Ascending aorta (tissue), 2 donors: ENCODE data around the gene FAM3C. TPM values are rescaled to one million over a fixed set of nuclear protein-coding genes. Genes with fewer than 3 reads are reported as not detected.

Experiments
- DNase-seq, 2 donors: peaks; one replicate each; pipeline ENCODE4 v3.0.0-alpha.2; 2019; ENCODE audit warnings: low spot score in 2 of 2
- H3K27ac ChIP-seq, 2 donors: fragments of 200-600 bp; sonication (generic); one replicate each; pipeline ENCODE4 v1.5.1; 2016 to 2017; ENCODE audit warnings: mild to moderate bottlenecking in 1 of 2
- H3K27me3 ChIP-seq: fragments of 200-600 bp; sonication (generic); one replicate; pipeline ENCODE4 v1.5.1; 2017
- H3K36me3 ChIP-seq, 2 donors: fragments of 200-600 bp; sonication (generic); one replicate each; pipeline ENCODE4 v1.5.1; 2016
- H3K4me1 ChIP-seq, 2 donors: fragments of 200-600 bp; sonication (generic); one replicate each; pipeline ENCODE4 v1.5.1; 2016 to 2017; ENCODE audit warnings: mild to moderate bottlenecking in 1 of 2
- H3K4me3 ChIP-seq, 2 donors: fragments of 200-600 bp; sonication (generic); one replicate each; pipeline ENCODE4 v1.5.1; 2016 to 2017; ENCODE audit warnings: mild to moderate bottlenecking in 1 of 2
- H3K9me3 ChIP-seq, 2 donors: fragments of 200-600 bp; sonication (generic); one replicate each; pipeline ENCODE4 v1.5.1; 2016
- intact Hi-C: fragments of 100-400 bp; cut with DNase I; formaldehyde crosslinking; loops from one replicate; pipeline ENCODE4 v1.15.1; 2023
- total RNA-seq: library from RNA; depleted of rRNA; stranded (reverse); fragments of >200 nt; gene quantifications from one replicate; pipeline ENCODE4 v1.1.0, GENCODE V29; 2016
- TF ChIP-seq, protein P1 (sequence below), 3 experiments: fragments of 200-600 bp in 2 of 3; fragments of 450-650 bp in 1 of 3; sonication (generic) in 2 of 3; IDR thresholded peaks; one replicate each; pipeline ENCODE4 v1.5.1; 2016 to 2019; ENCODE audit warnings: antibody characterized with exemption in 3 of 3, mild to moderate bottlenecking in 1 of 3, moderate library complexity in 1 of 3

Gene FAM3C
- total RNA-seq, 1 donor from 2014 or later, result 27.6 TPM

DNA sequence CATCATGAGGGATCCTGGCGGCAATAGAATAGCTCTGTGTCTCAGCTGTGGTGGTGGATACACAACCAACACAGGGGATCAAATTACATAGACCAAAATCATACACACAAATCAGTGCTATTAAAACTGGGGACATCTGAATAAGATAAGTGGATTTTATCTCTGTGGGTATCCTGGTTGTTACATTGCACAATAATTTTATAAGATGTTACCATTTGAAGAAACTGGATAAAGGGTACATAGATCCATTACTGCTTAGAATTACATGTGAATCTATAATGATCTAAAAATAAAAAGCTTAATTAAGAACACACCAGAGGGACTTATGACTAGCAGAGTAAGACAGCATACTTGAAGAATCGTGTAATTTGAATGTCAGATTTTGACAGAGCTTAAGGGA is 8.2 kb upstream of the FAM3C start:
- H3K4me1 ChIP-seq, result no peaks in the 10 kb centered on the region
- no peak for DNase-seq
- no peaks in the 10 kb centered on the region for H3K9me3 ChIP-seq
- no peak overlapping the region for H3K4me3 ChIP-seq
- no peak overlapping the region for H3K27ac ChIP-seq
- no peaks in the 10 kb centered on the region for H3K36me3 ChIP-seq
- TF ChIP-seq, protein P1, sequence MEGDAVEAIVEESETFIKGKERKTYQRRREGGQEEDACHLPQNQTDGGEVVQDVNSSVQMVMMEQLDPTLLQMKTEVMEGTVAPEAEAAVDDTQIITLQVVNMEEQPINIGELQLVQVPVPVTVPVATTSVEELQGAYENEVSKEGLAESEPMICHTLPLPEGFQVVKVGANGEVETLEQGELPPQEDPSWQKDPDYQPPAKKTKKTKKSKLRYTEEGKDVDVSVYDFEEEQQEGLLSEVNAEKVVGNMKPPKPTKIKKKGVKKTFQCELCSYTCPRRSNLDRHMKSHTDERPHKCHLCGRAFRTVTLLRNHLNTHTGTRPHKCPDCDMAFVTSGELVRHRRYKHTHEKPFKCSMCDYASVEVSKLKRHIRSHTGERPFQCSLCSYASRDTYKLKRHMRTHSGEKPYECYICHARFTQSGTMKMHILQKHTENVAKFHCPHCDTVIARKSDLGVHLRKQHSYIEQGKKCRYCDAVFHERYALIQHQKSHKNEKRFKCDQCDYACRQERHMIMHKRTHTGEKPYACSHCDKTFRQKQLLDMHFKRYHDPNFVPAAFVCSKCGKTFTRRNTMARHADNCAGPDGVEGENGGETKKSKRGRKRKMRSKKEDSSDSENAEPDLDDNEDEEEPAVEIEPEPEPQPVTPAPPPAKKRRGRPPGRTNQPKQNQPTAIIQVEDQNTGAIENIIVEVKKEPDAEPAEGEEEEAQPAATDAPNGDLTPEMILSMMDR (IDR thresholded peaks at IDR 0.05), result no peak
- intact Hi-C loops, result no loop called here
- no peaks in the 10 kb centered on the region for H3K27me3 ChIP-seq

DNA sequence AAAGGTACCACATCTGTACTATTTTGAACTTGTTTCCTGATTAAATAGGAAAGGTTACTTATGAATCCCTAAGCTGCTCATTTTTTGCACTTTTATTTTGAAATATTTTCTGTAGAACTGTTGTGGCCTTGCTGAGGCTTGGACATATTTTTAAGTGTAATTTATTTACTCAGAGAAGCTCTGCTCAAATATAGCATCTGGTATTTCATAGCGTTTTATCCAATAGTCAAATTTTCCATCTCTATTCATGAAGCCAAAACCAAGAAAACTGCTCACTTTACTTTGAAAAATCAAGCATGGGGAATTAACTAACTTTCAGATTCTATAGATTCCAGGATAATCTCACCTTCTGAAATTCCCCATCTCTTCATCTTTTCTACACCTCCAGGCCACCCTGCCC is 6.6 kb upstream of the FAM3C start:
- intact Hi-C loops, result no loop called here
- Histone ChIP-seq H3K27ac (no peak overlapping the region), H3K9me3 (no peaks in the 10 kb centered on the region), H3K36me3 (no peaks in the 10 kb centered on the region), H3K4me3 (no peak overlapping the region), H3K4me1 (no peaks in the 10 kb centered on the region), H3K27me3 (no peaks in the 10 kb centered on the region)
- TF ChIP-seq, protein P1 (IDR thresholded peaks at IDR 0.05), result no peak
- DNase-seq, result no peak

DNA sequence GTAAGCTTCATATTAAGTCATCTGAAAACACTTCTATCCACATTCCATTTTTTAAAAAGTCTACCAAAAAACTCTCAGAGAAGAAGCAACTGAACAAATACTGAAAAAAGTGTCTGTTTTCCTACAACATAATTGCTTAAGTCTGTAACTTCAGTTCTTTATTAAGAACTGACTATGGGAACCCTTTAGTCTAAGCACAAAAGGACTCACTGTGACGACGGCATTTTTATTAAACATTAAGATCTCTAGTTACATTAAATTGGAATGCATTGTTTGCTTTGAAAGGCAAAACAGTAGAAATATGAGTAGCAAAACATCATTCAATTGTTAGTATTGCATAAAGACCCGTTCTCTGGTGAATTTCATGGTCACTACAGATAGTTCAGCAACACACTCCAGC is 5.8 kb upstream of the FAM3C start:
- H3K27ac ChIP-seq, result no peak overlapping the region
- intact Hi-C loops, result no loop called here

DNA sequence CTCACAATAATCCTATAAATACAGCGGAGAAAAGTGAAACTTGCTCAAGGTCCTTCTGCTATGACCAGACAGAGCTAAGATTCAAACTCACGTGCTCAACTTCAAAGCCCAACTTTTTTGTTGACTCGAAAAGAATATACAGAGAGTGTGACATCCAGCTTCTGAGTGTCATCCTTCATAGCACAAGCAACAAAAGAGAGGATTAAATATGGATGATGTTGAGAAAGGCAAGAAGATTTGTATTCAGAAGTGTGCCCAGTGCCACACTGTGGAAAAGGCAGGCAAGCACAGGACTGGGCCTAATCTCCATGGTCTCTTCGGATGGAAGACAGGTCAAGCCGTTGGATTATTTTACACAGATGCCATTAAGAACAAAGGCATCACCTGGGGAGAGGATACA is 2.1 kb upstream of the FAM3C start:
- no peak overlapping the region for H3K27ac ChIP-seq
- no peak overlapping the region for H3K4me3 ChIP-seq
- no peaks in the 10 kb centered on the region for H3K27me3 ChIP-seq
- TF ChIP-seq, protein P1 (IDR thresholded peaks at IDR 0.05), result no peak
- no peaks in the 10 kb centered on the region for H3K4me1 ChIP-seq
- DNase-seq, result no peak
- intact Hi-C loops, result loop anchor here (5.0 kb wide), 2 partner anchors 541 to 744 kb away; partner anchors contain the start of genes AASS and TSPAN12
- H3K36me3 ChIP-seq, result no peaks in the 10 kb centered on the region
- H3K9me3 ChIP-seq, result no peaks in the 10 kb centered on the region

More for the DNA sequence above, 5.8 kb upstream of the FAM3C start:
- no peak for DNase-seq
- Histone ChIP-seq H3K4me1 (no peaks in the 10 kb centered on the region), H3K4me3 (no peak overlapping the region), H3K36me3 (no peaks in the 10 kb centered on the region), H3K27me3 (no peaks in the 10 kb centered on the region), H3K9me3 (no peaks in the 10 kb centered on the region)
- TF ChIP-seq, protein P1 (IDR thresholded peaks at IDR 0.05), result no peak

DNA sequence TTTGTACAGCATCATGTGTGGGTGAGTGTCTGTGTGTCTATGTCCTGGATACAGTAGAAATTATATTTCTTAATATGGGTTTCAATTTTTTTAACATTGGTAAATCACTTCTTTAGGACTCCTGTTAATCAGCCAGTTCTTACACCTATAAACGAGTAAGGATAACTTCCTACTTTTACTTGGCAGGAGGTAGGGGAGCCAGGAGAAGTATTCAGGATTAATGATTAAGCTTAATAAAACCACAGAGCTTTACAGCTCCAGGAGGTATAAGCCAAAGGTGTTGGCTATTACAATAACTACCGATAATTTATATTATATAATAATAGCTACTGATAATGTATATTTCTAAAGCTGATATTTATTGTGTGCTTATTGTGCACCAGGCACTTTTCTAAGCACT is 1.7 kb upstream of the FAM3C start:
- Histone ChIP-seq H3K27me3 (no peaks in the 10 kb centered on the region), H3K9me3 (no peaks in the 10 kb centered on the region), H3K36me3 (no peaks in the 10 kb centered on the region), H3K4me1 (no peaks in the 10 kb centered on the region), H3K27ac (no peak overlapping the region), H3K4me3 (no peak overlapping the region)
- no peak for DNase-seq
- intact Hi-C loops, result loop anchor here (2.0 to 5.0 kb wide), 3 partner anchors 447 to 744 kb away; partner anchors contain the start of genes AASS, ING3 and TSPAN12
- TF ChIP-seq, protein P1 (IDR thresholded peaks at IDR 0.05), result no peak

DNA sequence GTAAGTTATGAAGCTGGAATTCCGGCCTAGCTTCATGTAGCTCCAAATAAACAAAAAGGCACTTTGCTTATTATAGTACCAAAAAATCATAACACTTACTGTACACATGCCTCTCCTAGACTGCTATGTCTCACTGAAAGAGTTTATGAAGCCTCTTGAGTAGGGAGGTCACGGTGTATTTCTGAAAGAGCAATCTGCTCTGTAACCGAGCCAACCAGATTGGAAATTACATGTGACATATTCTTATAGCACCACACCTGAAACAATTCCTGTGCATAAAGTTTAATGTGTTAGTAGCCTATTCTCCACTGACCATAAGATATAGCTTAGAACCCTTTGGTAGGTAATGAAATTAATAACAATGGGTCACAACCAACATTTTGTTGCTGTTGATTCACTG is 1.3 kb upstream of the FAM3C start:
- Histone ChIP-seq H3K36me3 (no peaks in the 10 kb centered on the region), H3K27me3 (no peaks in the 10 kb centered on the region), H3K4me3 (no peak overlapping the region), H3K4me1 (no peaks in the 10 kb centered on the region), H3K9me3 (no peaks in the 10 kb centered on the region), H3K27ac (no peak overlapping the region)
- DNase-seq, result no peak
- TF ChIP-seq, protein P1 (IDR thresholded peaks at IDR 0.05), result no peak
- intact Hi-C loops, result loop anchor here (2.0 to 5.0 kb wide), 3 partner anchors 447 to 745 kb away; partner anchors contain the start of genes AASS, ING3 and TSPAN12
